ENCODE data around the gene OPRL1. TPM values are rescaled to one million over a fixed set of nuclear protein-coding genes. Genes with fewer than 3 reads are reported as not detected.

The OPRL1 gene
- total and polyA plus RNA-seq, 4 donors, result 5.2 to 26.3 (median 18.6) TPM

DNA sequence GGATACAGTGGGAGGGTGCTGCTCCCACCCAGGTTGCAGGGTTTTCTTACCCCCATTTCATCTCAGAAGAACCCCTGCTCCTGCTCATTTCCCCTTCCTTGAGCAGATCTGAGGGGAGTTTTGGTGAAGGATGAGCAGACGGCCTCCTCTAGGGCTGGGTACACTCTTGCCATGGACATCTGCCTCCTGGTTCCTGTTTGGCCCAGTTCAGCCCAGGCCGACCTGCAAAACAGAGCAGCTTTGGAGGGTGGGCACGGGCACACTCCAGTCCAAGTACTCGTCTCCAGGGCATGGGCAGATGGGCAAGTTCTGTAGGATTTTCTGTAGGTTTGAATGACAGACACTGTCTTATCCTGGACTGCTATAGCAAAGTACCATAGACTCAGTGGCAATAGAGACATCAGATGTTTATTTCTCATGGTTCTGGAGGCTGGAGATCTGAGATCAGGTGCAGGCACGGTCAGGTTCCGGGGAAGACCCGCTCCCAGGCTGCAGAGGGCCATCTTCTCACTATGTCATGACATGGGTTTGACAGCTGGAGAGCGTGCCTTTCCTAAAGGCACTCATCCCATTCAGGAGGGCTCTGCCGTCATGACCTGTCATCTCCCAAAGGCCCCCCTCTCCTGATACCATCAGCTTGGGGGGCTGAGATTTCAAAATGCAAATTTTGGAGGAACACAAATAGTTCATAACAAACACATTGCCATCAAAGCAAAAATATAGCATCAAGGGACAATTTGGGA, 21.2 kb downstream of the OPRL1 start:
- no peak for DNase-seq (ENCODE audit: low read depth in 4 of 6, low spot score in 6 of 6)
- peaks cover 48% of the 10 kb centered on the region for H3K4me1 ChIP-seq (ENCODE audit: control insufficient read depth, insufficient read depth, low read length)
- no peaks in the 10 kb centered on the region for H3K9me3 ChIP-seq (ENCODE audit: control insufficient read depth, insufficient read depth, low read length)
- peaks cover 46% of the 10 kb centered on the region for H3K36me3 ChIP-seq (ENCODE audit: control insufficient read depth, insufficient read depth, low read length)
- H3K27ac ChIP-seq (ENCODE audit: low read depth, low read length), result no peak overlapping the region
- 87% methylated on average over 7 of the region's 9 CpGs for WGBS (ENCODE audit: insufficient coverage)
- H3K27me3 ChIP-seq (ENCODE audit: control insufficient read depth, insufficient read depth, low read length), result peaks cover 10% of the 10 kb centered on the region
- no peak overlapping the region for H3K4me3 ChIP-seq (ENCODE audit: low read depth, low read length)

DNA sequence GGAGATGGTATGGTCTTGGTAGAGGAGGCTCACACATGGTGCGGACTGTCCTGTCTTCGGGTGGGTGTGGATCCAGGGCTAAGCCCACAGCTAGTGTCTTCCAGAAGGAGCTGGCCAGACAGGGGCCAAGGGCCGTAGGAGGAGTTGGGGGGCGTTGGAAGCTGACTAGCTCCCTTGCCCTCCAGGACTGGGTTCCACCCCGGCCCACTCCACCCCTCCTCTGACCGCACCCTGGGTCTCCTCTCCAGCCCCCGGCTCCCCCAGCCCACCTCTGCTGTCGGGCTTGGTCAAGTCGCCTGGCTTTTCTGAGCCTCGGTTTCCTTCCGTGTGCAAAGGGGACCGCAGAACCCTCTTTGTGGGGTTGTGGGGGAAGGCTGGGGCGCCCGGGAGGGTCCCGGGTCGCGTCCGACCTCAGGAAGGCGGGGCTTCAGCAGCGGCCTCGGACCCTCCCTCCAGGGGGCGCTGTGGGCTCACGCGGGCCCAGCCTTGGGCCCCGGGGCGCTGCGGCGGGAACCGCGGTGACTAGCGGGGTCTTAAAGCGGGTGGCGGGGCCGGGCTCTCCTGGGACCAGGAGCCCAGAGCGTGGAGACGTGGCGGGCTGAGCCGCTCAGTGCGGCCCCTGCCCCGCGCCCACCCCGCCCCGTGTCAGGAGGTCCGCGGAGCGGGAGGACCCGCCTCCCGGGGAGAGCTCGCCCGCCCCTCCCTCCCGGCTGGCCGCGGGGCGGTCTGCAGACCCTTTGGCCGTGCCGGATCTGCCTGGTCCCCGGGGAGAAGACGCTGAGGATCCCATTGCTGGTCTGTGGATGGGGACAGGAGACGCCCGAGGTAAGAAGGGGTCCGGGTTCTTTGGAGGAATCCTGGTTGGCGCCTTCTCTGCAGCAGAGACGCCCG, 22.1 kb downstream of the OPRL1 start:
- H3K27me3 ChIP-seq (ENCODE audit: control insufficient read depth, insufficient read depth, low read length), result peaks cover 10% of the 10 kb centered on the region
- no peak for DNase-seq (ENCODE audit: low read depth in 4 of 6, low spot score in 6 of 6)
- WGBS (ENCODE audit: insufficient coverage), result 8% methylated on average over 56 of the region's 64 CpGs
- peaks cover 48% of the 10 kb centered on the region for H3K4me1 ChIP-seq (ENCODE audit: control insufficient read depth, insufficient read depth, low read length)
- no peak overlapping the region for H3K4me3 ChIP-seq (ENCODE audit: low read depth, low read length)
- H3K9me3 ChIP-seq (ENCODE audit: control insufficient read depth, insufficient read depth, low read length), result no peaks in the 10 kb centered on the region
- peaks cover 40% of the 10 kb centered on the region for H3K36me3 ChIP-seq (ENCODE audit: control insufficient read depth, insufficient read depth, low read length)
- no peak overlapping the region for H3K27ac ChIP-seq (ENCODE audit: low read depth, low read length)

- no peak overlapping the region for H3K4me3 ChIP-seq (ENCODE audit: low read depth, low read length)
- H3K27ac ChIP-seq (ENCODE audit: low read depth, low read length), result no peak overlapping the region
- 10% methylated on average over 25 of the region's 30 CpGs for WGBS (ENCODE audit: insufficient coverage)
- H3K27me3 ChIP-seq (ENCODE audit: control insufficient read depth, insufficient read depth, low read length), result peaks cover 10% of the 10 kb centered on the region
- DNase-seq (ENCODE audit: low read depth in 4 of 6, low spot score in 6 of 6), result peak in 2 of 6 donors; percentile 61 to 92
- peaks cover 36% of the 10 kb centered on the region for H3K36me3 ChIP-seq (ENCODE audit: control insufficient read depth, insufficient read depth, low read length)
- H3K9me3 ChIP-seq (ENCODE audit: control insufficient read depth, insufficient read depth, low read length), result no peaks in the 10 kb centered on the region
- H3K4me1 ChIP-seq (ENCODE audit: control insufficient read depth, insufficient read depth, low read length), result peaks cover 48% of the 10 kb centered on the region
Observed at GRCh38 chr20:64102647-64103354, 22.9 kb downstream of the OPRL1 start.

DNA sequence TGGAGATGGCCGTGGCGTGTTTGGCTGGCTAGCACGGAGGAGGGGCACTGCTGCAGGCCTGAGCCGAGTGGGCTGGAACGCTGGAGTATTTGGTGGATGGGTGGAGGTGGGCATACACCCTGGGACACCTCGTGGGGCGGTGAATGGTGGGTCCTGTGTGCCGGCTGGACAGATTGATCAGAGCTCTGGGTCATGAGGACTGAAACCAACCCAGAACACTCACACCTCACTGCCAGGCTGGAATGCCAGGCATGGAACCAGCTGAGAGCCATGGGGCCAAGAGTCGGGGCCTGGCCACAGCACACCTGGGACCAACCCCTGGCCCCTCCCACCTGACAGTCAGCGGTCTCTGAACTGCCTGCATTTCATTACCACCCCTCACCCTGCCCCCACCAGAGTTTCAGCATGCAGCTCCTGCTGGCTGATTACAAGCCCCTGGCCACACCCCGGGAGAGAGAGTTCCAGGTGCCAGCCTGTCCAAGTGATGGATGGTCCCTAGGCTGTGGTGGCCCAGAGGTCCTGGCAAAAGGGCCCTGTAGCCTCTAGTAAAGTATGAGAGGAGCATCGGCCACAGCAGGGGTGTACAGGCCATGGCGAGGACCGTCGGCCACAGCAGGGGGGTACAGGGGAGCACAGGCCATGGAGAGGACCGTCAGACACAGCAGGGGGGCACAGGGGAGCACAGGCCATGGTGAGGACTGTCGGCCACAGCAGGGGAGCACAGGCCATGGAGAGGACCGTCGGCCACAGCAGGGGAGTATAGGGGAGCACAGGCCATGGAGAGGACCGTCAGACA, 24.2 kb downstream of the OPRL1 start:
- Histone ChIP-seq H3K27ac (ENCODE audit: low read depth, low read length) (no peak overlapping the region), H3K27me3 (ENCODE audit: control insufficient read depth, insufficient read depth, low read length) (peaks cover 10% of the 10 kb centered on the region), H3K4me3 (ENCODE audit: low read depth, low read length) (no peak overlapping the region), H3K9me3 (ENCODE audit: control insufficient read depth, insufficient read depth, low read length) (no peaks in the 10 kb centered on the region), H3K36me3 (ENCODE audit: control insufficient read depth, insufficient read depth, low read length) (peaks cover 23% of the 10 kb centered on the region), H3K4me1 (ENCODE audit: control insufficient read depth, insufficient read depth, low read length) (peaks cover 41% of the 10 kb centered on the region)
- no peak for DNase-seq (ENCODE audit: low read depth in 4 of 6, low spot score in 6 of 6)
- 55% methylated on average over 16 of the region's 20 CpGs for WGBS (ENCODE audit: insufficient coverage)

- WGBS (ENCODE audit: insufficient coverage), result 83% methylated on average over 22 of the region's 25 CpGs
Observed at GRCh38 chr20:64104667-64105451, 25.0 kb downstream of the OPRL1 start.

DNA sequence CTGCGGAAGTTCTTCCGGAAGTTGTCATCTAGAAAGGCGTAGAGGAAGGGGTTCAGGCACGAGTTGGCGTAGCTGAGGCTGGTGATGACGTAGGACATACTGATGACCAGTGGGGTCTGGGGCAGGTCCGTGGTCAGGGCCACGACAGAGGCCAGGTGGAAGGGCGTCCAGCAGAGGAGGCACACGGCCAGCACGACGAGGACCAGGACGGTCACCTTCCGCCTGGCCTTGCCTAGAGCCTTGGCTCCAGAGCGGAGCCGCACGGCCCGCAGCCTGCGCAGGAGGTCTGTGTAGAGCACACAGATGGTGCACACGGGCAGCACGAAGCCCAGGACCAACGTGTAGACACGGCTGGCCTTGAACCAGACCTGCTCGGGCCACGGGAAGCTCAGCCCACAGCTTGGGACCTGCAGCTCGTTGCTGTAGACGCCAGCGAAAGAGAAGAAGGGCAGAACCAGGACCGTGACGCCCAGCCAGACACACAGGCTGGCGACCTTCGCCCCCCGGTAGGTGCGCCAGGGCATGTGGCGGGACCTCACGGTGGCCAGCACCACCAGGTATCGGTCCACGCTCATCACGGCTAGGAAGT, 26.1 kb downstream of the OPRL1 start:
- no peak for DNase-seq (ENCODE audit: low read depth in 4 of 6, low spot score in 6 of 6)
- Histone ChIP-seq H3K36me3 (ENCODE audit: control insufficient read depth, insufficient read depth, low read length) (peaks cover 11% of the 10 kb centered on the region), H3K27me3 (ENCODE audit: control insufficient read depth, insufficient read depth, low read length) (peaks cover 9% of the 10 kb centered on the region), H3K9me3 (ENCODE audit: control insufficient read depth, insufficient read depth, low read length) (no peaks in the 10 kb centered on the region), H3K4me3 (ENCODE audit: low read depth, low read length) (no peak overlapping the region), H3K4me1 (ENCODE audit: control insufficient read depth, insufficient read depth, low read length) (peaks cover 40% of the 10 kb centered on the region), H3K27ac (ENCODE audit: low read depth, low read length) (no peak overlapping the region)
- 96% methylated on average over 36 of the region's 39 CpGs for WGBS (ENCODE audit: insufficient coverage)

More at GRCh38 chr20:64104667-64105451, 25.0 kb downstream of the OPRL1 start:
- H3K27ac ChIP-seq (ENCODE audit: low read depth, low read length), result no peak overlapping the region
- peaks cover 18% of the 10 kb centered on the region for H3K36me3 ChIP-seq (ENCODE audit: control insufficient read depth, insufficient read depth, low read length)
- DNase-seq (ENCODE audit: low read depth in 4 of 6, low spot score in 6 of 6), result no peak
- peaks cover 37% of the 10 kb centered on the region for H3K4me1 ChIP-seq (ENCODE audit: control insufficient read depth, insufficient read depth, low read length)
- no peak overlapping the region for H3K4me3 ChIP-seq (ENCODE audit: low read depth, low read length)
- H3K27me3 ChIP-seq (ENCODE audit: control insufficient read depth, insufficient read depth, low read length), result peaks cover 10% of the 10 kb centered on the region
- H3K9me3 ChIP-seq (ENCODE audit: control insufficient read depth, insufficient read depth, low read length), result no peaks in the 10 kb centered on the region

- Histone ChIP-seq H3K9me3 (ENCODE audit: control insufficient read depth, insufficient read depth, low read length) (no peaks in the 10 kb centered on the region), H3K4me1 (ENCODE audit: control insufficient read depth, insufficient read depth, low read length) (peaks cover 35% of the 10 kb centered on the region), H3K36me3 (ENCODE audit: control insufficient read depth, insufficient read depth, low read length) (peaks cover 8% of the 10 kb centered on the region), H3K27me3 (ENCODE audit: control insufficient read depth, insufficient read depth, low read length) (peaks cover 4% of the 10 kb centered on the region), H3K27ac (ENCODE audit: low read depth, low read length) (no peak overlapping the region), H3K4me3 (ENCODE audit: low read depth, low read length) (no peak overlapping the region)
- WGBS (ENCODE audit: insufficient coverage), result 94% methylated on average over 28 of the region's 28 CpGs
- DNase-seq (ENCODE audit: low read depth in 4 of 6, low spot score in 6 of 6), result no peak
Observed at GRCh38 chr20:64106435-64106961, 26.6 kb downstream of the OPRL1 start.

DNA sequence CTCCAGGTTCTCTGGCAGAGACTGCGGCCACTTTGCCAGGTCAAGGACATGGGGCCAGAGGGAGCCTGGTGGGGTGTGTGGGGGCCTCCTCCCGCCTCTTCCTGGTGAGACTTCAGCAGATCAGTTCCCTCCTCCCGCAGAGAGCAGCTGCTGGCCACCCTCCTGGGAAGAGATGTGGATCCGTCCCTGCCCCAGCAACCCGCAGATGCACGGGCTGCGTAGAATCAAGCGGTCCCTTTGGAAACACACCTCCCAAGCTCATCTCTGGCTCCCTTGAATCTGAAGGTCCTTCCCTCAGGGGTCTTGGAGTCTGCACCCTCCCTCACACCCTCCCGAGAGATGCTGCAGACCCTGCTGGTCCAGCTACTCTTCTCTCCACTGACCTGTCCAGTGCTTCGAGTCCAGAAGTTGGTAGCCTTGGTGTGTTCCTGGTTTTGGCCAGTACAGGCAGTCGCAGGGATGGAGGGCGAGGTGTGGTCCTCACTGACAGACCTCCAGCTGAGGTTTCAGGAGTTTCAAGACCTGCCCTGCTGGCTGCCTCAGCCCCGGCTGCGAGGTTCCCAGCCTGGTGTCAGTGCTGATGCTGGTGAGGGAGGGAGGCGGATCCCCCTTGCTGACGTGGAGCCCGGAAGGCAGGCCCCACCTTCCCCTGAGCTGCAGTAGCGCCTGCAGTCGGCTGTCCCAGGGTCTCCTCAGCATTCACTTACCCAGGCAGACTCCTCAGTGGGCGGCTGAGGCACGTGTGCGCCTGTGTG, 27.3 kb downstream of the OPRL1 start, which contains the start of gene NPBWR2:
NPBWR2 (minus strand) TSS at position 585 of the 755 bp plus-strand sequence. CDS start 734 bp downstream, outside the sequence.
- H3K4me1 ChIP-seq (ENCODE audit: control insufficient read depth, insufficient read depth, low read length), result peaks cover 37% of the 10 kb centered on the region
- 58% methylated on average over 20 of the region's 22 CpGs for WGBS (ENCODE audit: insufficient coverage)
- no peaks in the 10 kb centered on the region for H3K27me3 ChIP-seq (ENCODE audit: control insufficient read depth, insufficient read depth, low read length)
- no peak within 1 kb of the TSS for H3K4me3 ChIP-seq (ENCODE audit: low read depth, low read length)
- no peaks in the 10 kb centered on the region for H3K9me3 ChIP-seq (ENCODE audit: control insufficient read depth, insufficient read depth, low read length)
- DNase-seq (ENCODE audit: low read depth in 4 of 6, low spot score in 6 of 6), result no peak
- no peak within 1 kb of the TSS for H3K27ac ChIP-seq (ENCODE audit: low read depth, low read length)
- peaks cover 5% of the 10 kb centered on the region for H3K36me3 ChIP-seq (ENCODE audit: control insufficient read depth, insufficient read depth, low read length)
